ENCODE measurements around the gene KLHL35.

- TF ChIP-seq CTCF (IDR thresholded peaks at IDR 0.05) (no peak), POLR2A (IDR thresholded peaks at IDR 0.05) (no peak)
Observed at GRCh38 chr11:75427181-75427580, 5.8 kb downstream of the KLHL35 start.

All from body of pancreas (tissue), 4 donors.